Neuron (in vitro differentiated cells): Measurements from ENCODE around the gene HOXD4.

Experiments used
- H2AFZ ChIP-seq: one replicate; pipeline ENCODE4 v1.6.1; 2013; ENCODE audit warnings: low read depth, mild to moderate bottlenecking, inconsistent platforms, low read length, moderate library complexity
- H3K27me3 ChIP-seq: one replicate; pipeline ENCODE4 v1.6.1; 2013; ENCODE audit warnings: low read length; ENCODE audit not compliant: insufficient read depth
- H3K36me3 ChIP-seq: one replicate; pipeline ENCODE4 v1.6.1; 2013; ENCODE audit warnings: low read length; ENCODE audit not compliant: insufficient read depth
- H3K4me1 ChIP-seq: one replicate; pipeline ENCODE4 v1.6.1; 2013; ENCODE audit warnings: low read length; ENCODE audit not compliant: insufficient read depth
- H3K4me3 ChIP-seq: 2 replicates; pipeline ENCODE4 v1.5.1; 2013; ENCODE audit warnings: mild to moderate bottlenecking, low read length, moderate library complexity
- H3K9me3 ChIP-seq: one replicate; pipeline ENCODE4 v1.6.1; 2013; ENCODE audit warnings: low read length

HOXD4 gene

DNA sequence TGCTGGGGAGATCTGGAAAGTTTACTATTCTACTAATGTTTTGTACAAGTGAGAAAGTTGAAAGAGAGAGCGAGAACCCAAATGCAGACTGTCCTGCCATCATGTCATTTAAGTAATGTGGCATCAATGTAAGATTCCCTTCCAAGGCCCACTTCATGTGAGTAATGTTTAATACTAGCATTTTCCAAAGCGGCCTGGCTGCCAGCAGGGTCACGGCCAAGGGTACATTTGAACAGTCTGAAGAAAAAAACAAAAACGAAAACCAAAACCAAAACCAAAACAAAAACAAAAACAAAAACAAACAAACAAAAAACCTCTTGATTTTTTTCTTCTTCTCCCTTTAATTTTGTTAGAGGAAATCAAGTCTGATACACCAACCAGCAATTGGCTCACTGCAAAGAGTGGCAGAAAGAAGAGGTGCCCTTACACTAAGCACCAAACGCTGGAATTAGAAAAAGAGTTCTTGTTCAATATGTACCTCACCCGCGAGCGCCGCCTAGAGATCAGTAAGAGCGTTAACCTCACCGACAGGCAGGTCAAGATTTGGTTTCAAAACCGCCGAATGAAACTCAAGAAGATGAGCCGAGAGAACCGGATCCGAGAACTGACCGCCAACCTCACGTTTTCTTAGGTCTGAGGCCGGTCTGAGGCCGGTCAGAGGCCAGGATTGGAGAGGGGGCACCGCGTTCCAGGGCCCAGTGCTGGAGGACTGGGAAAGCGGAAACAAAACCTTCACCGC lies 32.6 kb upstream of the HOXD4 start:
- Histone ChIP-seq H3K4me3 (no peak overlapping the region), H2AFZ (no peak overlapping the region), H3K4me1 (peaks cover 7% of the 10 kb centered on the region), H3K9me3 (peaks cover 12% of the 10 kb centered on the region), H3K27me3 (peaks cover 99% of the 10 kb centered on the region), H3K36me3 (no peaks in the 10 kb centered on the region)

DNA sequence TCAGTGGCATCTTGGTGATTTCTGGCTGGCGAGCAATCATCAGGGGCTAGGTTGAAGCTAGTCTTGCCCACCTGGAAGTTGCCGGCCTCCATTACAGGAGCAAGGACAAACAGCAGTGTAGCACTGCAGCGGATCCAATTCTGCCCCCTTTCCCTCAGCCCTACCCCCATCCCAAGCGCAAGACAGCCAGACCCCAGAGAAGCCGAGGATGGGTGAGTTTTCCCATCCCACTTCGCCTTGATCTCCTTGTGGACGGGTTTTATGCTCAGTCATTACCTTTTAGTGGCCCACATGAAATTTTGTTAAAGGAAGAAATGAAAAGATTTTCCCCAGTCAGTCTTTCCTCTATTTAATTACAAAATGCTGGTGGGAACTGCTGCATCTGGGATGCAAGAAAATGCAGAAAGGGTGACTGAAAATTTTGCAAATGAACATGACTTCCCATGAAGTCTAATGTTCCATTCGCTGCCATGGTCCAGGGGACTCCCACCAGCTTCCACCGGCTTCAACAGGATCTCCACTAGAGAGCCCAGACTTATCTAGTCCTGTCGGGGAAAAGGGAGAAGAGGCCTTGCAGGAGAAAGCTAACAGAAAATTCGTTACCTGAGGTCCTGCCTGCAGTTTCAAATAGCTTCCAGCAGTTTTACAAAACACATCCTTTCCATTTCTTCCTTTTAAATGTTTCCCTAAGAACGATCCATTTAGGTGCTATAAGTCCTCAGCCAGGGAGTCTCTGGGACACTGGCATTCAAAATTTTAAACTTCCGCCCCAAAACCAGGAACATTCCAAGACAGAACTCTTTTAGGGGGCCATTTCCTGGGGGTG lies 30.8 kb upstream of the HOXD4 start:
- H2AFZ ChIP-seq, result no peak overlapping the region
- H3K4me1 ChIP-seq, result peaks cover 7% of the 10 kb centered on the region
- no peak overlapping the region for H3K4me3 ChIP-seq
- peaks cover 99% of the 10 kb centered on the region for H3K27me3 ChIP-seq
- peaks cover 12% of the 10 kb centered on the region for H3K9me3 ChIP-seq
- no peaks in the 10 kb centered on the region for H3K36me3 ChIP-seq

DNA sequence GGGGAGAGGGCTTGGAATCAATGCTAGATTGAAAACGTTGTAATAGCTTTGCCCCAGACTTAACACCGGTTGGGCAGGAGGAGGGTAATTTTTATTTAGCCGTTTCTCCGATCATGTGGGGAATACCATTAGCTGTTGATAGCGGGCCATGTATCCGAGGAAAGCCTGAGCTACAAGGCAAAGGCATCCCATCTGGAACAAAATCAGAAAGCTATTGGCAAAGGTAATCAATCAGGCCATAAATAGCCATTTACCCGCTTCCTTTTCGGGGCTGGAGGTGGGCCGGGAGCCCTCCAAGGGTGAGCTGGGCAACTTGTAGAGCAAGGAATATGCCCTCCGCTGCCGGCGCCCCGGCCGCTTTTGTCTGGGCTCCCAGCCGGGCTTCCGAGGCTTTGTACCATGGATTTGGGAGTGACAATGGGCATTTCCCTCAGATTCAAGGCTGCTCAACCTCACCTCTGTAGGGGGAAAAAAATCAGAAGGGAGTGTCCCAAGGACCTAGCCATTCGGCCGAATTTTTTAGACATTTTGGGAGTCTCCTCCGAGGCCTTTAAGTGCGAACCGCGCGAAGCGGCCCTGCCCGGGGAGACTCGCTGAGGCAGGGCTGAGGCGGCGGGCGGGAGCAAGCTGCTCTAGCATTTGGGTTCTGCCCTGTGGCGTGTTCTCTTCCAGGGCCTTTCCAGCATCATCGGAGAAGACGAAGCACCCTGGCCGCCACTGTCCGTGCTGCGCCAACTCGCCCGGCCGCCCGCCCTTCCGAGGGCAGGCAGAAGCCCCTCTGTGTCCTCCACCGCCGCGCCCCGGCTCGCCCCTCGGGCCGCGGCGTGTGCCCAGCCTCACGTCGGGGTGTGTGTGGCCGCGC lies 29.9 kb upstream of the HOXD4 start:
- peaks cover 99% of the 10 kb centered on the region for H3K27me3 ChIP-seq
- no peaks in the 10 kb centered on the region for H3K36me3 ChIP-seq

DNA sequence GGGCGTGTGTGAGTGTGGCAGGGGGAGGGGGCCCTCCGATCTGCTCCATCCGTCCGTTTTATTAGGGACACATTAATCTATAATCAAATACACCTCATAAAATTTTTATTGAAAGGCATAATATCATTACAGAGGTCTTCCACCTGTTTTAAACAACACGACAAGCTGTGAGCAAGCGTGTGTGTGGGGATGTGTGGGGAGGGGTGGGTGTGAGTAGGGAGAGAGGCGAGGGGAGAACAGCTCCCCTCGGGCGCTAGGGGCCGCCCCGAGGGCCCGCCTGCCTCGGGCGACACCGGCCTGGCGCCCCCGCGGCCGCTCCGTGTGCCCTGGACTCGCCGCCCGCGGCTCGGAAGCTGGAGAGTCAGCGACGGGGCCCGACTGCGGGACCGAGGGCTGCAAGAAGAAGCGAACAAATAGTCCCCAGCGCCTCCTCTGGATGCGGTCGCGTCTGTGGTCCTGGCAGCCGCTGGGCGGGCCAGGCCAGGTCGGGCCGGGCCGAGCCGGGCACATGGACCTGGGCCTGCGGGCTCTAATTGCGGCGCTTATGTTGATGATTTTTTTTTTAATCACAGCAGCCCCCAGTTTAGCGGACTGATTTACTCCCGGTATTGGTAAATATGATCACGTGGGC lies 29.2 kb upstream of the HOXD4 start:
- Histone ChIP-seq H3K9me3 (peaks cover 5% of the 10 kb centered on the region), H3K4me1 (peaks cover 7% of the 10 kb centered on the region), H2AFZ (peak overlapping the region; percentile 96), H3K36me3 (no peaks in the 10 kb centered on the region), H3K27me3 (peaks cover 96% of the 10 kb centered on the region), H3K4me3 (peak overlapping the region; percentile 42)

More for the DNA sequence above, 29.9 kb upstream of the HOXD4 start:
- Histone ChIP-seq H3K4me1 (peaks cover 7% of the 10 kb centered on the region), H2AFZ (no peak overlapping the region), H3K4me3 (no peak overlapping the region), H3K9me3 (peaks cover 12% of the 10 kb centered on the region)

DNA sequence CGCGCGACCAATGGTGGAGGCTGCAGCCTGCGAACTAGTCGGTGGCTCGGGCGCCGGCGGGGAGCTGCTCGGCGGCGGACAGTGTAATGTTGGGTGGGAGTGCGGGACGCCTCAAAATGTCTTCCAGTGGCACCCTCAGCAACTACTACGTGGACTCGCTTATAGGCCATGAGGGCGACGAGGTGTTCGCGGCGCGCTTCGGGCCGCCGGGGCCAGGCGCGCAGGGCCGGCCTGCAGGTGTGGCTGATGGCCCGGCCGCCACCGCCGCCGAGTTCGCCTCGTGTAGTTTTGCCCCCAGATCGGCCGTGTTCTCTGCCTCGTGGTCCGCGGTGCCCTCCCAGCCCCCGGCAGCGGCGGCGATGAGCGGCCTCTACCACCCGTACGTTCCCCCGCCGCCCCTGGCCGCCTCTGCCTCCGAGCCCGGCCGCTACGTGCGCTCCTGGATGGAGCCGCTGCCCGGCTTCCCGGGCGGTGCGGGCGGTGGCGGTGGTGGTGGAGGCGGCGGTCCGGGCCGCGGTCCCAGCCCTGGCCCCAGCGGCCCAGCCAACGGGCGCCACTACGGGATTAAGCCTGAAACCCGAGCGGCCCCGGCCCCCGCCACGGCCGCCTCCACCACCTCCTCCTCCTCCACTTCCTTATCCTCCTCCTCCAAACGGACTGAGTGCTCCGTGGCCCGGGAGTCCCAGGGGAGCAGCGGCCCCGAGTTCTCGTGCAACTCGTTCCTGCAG lies 28.5 kb upstream of the HOXD4 start, which contains the start of gene HOXD9:
Gene HOXD9, plus strand, starts transcription at position 37 of the 728 bp plus-strand sequence. Its CDS starts 50 bp downstream, at position 87.
- Histone ChIP-seq H3K36me3 (no peaks in the 10 kb centered on the region), H3K27me3 (peaks cover 95% of the 10 kb centered on the region), H3K9me3 (peaks cover 2% of the 10 kb centered on the region), H3K4me1 (peaks cover 7% of the 10 kb centered on the region), H2AFZ (peak within 1 kb of the TSS; percentile 96), H3K4me3 (peak within 1 kb of the TSS; percentile 42)

DNA sequence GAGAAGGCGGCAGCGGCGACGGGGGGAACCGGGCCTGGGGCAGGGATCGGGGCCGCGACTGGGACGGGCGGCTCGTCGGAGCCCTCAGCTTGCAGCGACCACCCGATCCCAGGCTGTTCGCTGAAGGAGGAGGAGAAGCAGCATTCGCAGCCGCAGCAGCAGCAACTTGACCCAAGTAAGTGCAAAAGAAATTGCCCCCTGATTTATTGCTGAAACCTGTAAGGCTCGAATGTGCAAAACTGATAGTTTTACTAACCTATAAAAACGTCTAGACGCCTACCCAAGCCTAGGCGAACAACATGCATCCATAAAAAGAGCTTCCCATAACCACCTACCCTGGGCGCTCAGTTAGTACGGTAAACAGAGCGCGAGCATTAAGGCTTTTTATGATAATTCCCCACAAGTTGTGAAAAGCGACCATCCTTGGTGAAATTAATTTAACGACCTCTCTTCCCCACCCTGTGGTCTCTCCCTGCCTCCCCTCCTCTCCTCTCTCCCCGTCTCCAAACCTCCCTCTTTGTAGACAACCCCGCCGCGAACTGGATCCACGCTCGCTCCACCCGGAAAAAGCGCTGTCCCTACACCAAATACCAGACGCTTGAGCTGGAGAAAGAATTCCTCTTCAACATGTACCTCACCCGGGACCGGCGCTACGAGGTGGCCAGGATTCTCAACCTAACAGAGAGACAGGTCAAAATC lies 27.8 kb upstream of the HOXD4 start:
- peaks cover 7% of the 10 kb centered on the region for H3K4me1 ChIP-seq
- H3K9me3 ChIP-seq, result no peaks in the 10 kb centered on the region
- H2AFZ ChIP-seq, result no peak overlapping the region
- peak overlapping the region; percentile 42 for H3K4me3 ChIP-seq
- peaks cover 95% of the 10 kb centered on the region for H3K27me3 ChIP-seq
- no peaks in the 10 kb centered on the region for H3K36me3 ChIP-seq

DNA sequence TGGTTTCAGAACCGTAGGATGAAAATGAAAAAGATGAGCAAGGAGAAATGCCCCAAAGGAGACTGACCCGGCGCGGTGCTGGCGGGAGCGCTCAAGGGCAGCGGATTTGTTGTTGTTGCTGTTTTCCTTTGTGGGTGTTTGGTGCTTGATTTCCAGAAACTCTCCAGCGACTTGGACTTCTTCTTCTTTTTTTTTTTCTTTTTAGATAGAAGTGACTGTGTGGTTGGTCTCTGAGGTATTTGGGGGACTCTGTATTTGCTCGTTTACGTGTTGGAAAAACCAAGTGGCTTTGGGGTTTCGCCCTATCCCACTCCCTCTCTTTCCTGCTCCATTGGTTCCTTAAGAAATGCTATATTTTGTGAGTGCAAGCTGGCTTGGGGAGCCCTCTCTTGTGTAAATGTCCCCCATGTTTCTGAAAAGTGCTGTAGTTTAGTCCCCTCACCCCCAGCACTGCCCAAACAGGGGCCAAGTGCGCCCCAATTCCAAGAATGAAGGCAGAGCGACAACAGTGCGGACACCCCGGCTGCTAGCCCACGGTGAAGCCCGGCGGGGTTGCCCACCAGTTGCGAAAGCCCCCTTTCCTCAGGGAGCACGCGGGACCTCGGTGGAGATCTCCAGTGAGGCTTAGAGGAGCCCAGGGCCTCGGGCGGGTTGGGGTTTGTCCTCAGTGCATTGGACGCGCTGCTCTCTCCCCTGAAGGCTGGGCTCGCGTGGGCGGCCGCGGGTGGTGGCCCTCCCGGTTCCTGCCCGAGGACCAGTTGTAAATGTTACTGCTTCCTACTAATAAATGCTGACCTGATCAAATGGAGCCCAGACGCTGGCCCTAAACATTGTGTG lies 27.0 kb upstream of the HOXD4 start:
- Histone ChIP-seq H3K4me3 (no peak overlapping the region), H2AFZ (no peak overlapping the region), H3K9me3 (no peaks in the 10 kb centered on the region), H3K27me3 (peaks cover 96% of the 10 kb centered on the region), H3K4me1 (peaks cover 7% of the 10 kb centered on the region), H3K36me3 (no peaks in the 10 kb centered on the region)

DNA sequence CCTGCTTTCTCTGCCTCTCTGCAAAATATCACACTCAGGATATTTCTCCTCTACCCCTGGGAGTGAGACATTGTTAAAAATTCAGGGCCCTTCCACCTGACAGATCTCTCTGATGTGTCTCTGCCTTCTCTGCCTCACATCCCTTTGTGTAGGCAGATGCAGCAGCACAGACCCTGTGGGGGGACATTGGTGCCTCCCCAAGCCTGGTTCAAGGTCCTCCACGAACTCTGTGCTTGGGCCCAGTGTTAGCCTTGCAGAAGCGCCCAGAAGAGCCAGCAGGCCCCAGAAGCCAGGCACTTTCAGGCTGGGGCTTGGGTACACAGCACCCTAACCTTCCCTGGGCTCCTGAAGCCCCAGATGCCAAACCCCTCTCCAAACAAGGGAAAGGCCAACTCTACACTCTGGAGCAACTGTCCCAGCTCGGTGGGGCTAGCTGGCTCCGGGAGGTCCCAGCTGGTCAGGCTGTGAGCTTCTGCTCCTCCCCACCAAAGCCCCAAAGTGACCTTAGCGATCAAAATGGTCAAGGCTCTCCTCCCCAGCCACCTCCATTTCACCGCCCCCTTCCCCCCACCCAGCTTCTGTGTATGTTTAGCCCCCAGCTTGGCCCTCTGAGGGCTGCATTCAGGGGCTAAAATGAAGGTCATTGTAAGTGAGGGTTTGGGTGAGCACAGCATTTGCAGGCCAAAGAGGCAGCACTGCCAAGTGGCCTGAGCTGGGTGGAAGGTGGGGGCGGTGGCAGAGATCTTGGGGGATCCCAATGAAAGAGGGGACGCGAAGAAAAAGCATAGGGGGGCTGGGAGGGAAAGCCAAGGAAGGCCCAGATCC lies 26.2 kb upstream of the HOXD4 start:
- H2AFZ ChIP-seq, result no peak overlapping the region
- no peak overlapping the region for H3K4me3 ChIP-seq
- no peaks in the 10 kb centered on the region for H3K36me3 ChIP-seq
- no peaks in the 10 kb centered on the region for H3K9me3 ChIP-seq
- peaks cover 90% of the 10 kb centered on the region for H3K27me3 ChIP-seq
- peaks cover 7% of the 10 kb centered on the region for H3K4me1 ChIP-seq

DNA sequence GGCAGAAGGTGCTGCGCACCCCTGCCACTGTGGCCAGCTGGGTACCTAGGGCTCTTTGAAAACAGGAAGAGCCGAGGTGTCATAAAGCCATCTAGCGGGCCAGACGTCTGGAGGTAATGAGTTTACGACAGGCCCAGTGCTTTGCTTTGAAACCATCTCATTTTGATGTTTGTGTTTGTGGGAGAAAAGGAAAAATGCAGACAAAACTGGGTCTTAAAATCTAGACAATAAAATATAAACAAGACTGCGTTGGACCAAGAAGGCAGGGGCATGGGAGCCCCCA lies 25.6 kb upstream of the HOXD4 start:
- H3K4me1 ChIP-seq, result peaks cover 7% of the 10 kb centered on the region
- no peak overlapping the region for H2AFZ ChIP-seq
- H3K9me3 ChIP-seq, result no peaks in the 10 kb centered on the region
- no peaks in the 10 kb centered on the region for H3K36me3 ChIP-seq
- H3K4me3 ChIP-seq, result no peak overlapping the region
- H3K27me3 ChIP-seq, result peaks cover 89% of the 10 kb centered on the region

DNA sequence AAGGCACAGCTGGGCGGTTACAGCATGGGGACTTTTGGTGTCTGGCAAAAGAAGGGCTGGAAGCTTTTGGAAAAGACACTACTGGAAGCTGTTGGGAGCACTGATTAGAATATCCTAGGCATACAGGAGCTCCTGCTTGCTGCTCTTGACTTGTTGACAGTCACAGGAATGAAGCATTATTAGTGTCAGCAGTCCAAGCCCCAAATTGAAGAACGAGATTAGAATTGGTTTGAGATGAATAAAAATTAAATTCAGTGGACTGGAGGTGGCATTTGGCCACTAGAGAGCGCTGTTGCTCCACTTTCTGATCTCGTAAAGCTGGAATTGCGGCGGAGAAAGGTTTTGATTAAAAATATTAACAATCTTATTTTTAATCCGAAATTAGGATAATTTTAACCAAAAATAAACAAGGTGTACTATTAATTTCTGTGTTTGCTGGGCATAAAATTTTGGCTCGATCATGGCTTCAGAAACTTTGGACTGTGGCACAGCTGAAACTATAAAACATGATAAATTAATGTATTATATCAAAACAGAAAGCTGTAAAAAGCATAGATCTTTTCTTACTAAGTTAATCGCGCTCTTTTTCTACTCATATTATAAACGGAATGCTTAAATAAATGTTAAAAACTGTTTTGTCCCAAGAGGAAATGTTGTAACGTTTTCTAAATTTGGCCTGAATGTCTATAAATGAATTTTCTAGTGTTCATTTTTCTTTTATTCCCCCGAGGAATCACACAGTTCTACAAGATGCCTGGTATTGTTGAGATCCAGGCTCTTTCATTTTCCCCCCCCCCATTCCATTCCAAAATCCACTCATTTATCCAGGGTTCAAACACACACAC lies 24.2 kb upstream of the HOXD4 start:
- peaks cover 89% of the 10 kb centered on the region for H3K27me3 ChIP-seq
- H3K9me3 ChIP-seq, result no peaks in the 10 kb centered on the region
- peaks cover 7% of the 10 kb centered on the region for H3K4me1 ChIP-seq
- no peak overlapping the region for H2AFZ ChIP-seq
- H3K4me3 ChIP-seq, result no peak overlapping the region
- H3K36me3 ChIP-seq, result no peaks in the 10 kb centered on the region
